ENCODE results near the gene FAM111A. TPM values are rescaled to one million over a fixed set of nuclear protein-coding genes. Genes with fewer than 3 reads are reported as not detected.

FAM111A gene
- total and polyA plus RNA-seq, 9 of the 15 experiments (the other 6 are each of a cell fraction or from before 2014, with no cell fraction given), result 14.8 to 30.6 (median 20.1) TPM

DNA sequence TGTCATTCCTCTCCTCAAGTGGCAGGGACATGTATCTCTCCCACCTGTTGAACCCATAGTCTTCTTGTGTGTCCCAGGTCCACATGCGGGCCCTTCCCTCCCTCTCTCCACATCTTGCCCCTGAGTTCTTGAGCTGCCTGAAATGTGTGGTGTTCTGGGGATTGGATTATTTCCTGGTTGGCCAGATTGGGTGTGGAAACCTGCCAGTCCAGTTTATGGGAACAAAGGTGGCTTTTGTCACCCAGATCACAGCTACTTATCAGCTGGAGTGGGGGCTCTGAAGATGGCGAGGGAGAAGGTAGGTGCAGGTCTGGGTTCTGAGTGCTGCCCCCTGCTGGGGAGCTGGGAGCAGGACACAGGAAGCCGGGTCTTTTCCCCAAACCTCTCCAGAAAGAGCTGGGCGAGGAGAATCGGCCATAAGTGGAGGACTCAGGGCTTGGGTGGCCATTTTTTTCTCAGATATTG lies 43.5 kb downstream of the FAM111A start:
- intact Hi-C loops (cut with micrococcal nuclease), result no loop called here
- ChIA-PET CTCF (ENCODE audit: low intra/inter-chr PET ratio) (interaction anchor here (1.2 kb wide), 1 partner anchor 14 kb away, joined by 4 read pairs; the partner anchor contains the start of gene DTX4), POLR2A (no interaction called here)
- H4K20me1 ChIP-seq (replicated peaks; ENCODE audit: control insufficient read depth, insufficient read depth, low read length), result no peaks in the 10 kb centered on the region
- no peaks in the 10 kb centered on the region for H3K9me3 ChIP-seq (replicated peaks; ENCODE audit: control insufficient read depth, insufficient read depth, low read depth, low read length)
- ATAC-seq (peak; percentile 96), FAIRE-seq (peak; percentile 81), DNase-seq (ENCODE audit: extremely low read depth in 1 of 4, low spot score in 3 of 4) (peak; percentile 66 to 84 (median 84))
- in situ Hi-C loops (cut with MboI), result loop anchor here (25.0 kb wide), 1 partner anchor 501 kb away; no protein-coding TSS in a partner anchor
- no peak overlapping the region for H3K9ac ChIP-seq (ENCODE audit: insufficient read depth in 1 of 2, low read depth in 2 of 2, low read length in 2 of 2)
- no peak overlapping the region for H3K4me3 ChIP-seq
- peak overlapping the region; percentile 53 for H2AFZ ChIP-seq (ENCODE audit: low read depth, low read length)
- no peak for TF ChIP-seq PHF20 (IDR thresholded peaks at IDR 0.05; ENCODE audit: partially characterized antibody)
- TF ChIP-seq YY1 (IDR thresholded peaks at IDR 0.05; ENCODE audit: borderline replicate concordance in 1 of 3, control insufficient read depth in 1 of 3, extremely low read depth in 1 of 3, insufficient read depth in 3 of 3, insufficient read length in 1 of 3, insufficient replicate concordance in 2 of 3, low read depth in 1 of 3, low read length in 2 of 3), result peak in 2 of 3 experiments; percentile 52 to 72
- no peak for TF ChIP-seq MEF2D (tag; conservative IDR thresholded peaks at IDR 0.05; ENCODE audit: low read depth)
- peak; percentile 60 for TF ChIP-seq ETV1 (tag; conservative IDR thresholded peaks at IDR 0.05; ENCODE audit: low read depth)
- TF ChIP-seq CTCF (IDR thresholded peaks at IDR 0.05 in 2 of 3, conservative IDR thresholded peaks at IDR 0.05 in 1 of 3; ENCODE audit: insufficient read depth in 2 of 3, low read depth in 1 of 3, low read length in 3 of 3), result peak; percentile 69 to 91 (median 73)
- TF ChIP-seq POLR2H (tag; IDR thresholded peaks at IDR 0.05; ENCODE audit: low read depth), result no peak
- TF ChIP-seq ZNF444 (CRISPR knock-in tag; IDR thresholded peaks at IDR 0.05), result no peak
- no peak for TF ChIP-seq GTF2A2 (tag; IDR thresholded peaks at IDR 0.05)
- TF ChIP-seq MAZ (CRISPR knock-in tag; conservative IDR thresholded peaks at IDR 0.05 in 1 of 2, IDR thresholded peaks at IDR 0.05 in 1 of 2), result peak in 1 of 2 experiments; percentile 29; a peak in 1 of 4 replicates
- no peak for TF ChIP-seq SRSF9 (IDR thresholded peaks at IDR 0.05; ENCODE audit: borderline replicate concordance, low read depth, low read length)
- peak; percentile 27; the same call in 1 of the 2 replicates for TF ChIP-seq KLF16 (IDR thresholded peaks at IDR 0.05)
- 0 out of 2 replicates have a peak, but pooled peaks have one; percentile 23 for TF ChIP-seq SMC3 (conservative IDR thresholded peaks at IDR 0.05; ENCODE audit: insufficient read depth, low read depth, low read length)
- peak; percentile 6 to 38; a peak in 2 of 4 replicates for TF ChIP-seq RAD21 (CRISPR knock-in tag; conservative IDR thresholded peaks at IDR 0.05 in 1 of 2, IDR thresholded peaks at IDR 0.05 in 1 of 2)
- TF ChIP-seq POU5F1 (IDR thresholded peaks at IDR 0.05; ENCODE audit: borderline replicate concordance, low read depth, low read length, partially characterized antibody), result no peak
- H3K9me1 ChIP-seq (ENCODE audit: control insufficient read depth, insufficient read depth, low read length), result no peaks in the 10 kb centered on the region
- H3K27me3 ChIP-seq (ENCODE audit: control insufficient read depth in 2 of 2, insufficient read depth in 2 of 2, low read length in 2 of 2), result peaks cover 2 to 43% of the 10 kb centered on the region in 2 experiments; a peak in 4 of 5 replicates
- H3K36me3 ChIP-seq (ENCODE audit: control insufficient read depth, insufficient read depth, low read length), result no peaks in the 10 kb centered on the region
- no peak overlapping the region; the same call in 1 of the 2 replicates for H3K4me2 ChIP-seq (ENCODE audit: insufficient read depth, low read length)
- H3K27ac ChIP-seq (ENCODE audit: extremely low read depth, low read depth, low read length), result no peak overlapping the region
- H3K4me1 ChIP-seq (replicated peaks in 1 of 2; ENCODE audit: control insufficient read depth in 2 of 2, insufficient read depth in 2 of 2, low read length in 2 of 2), result peaks cover 0 to 6% of the 10 kb centered on the region in 2 experiments; a peak in 1 of 5 replicates
- BruUV-seq (replicated peaks), result no TSS peak
- WGBS (ENCODE audit: insufficient coverage, low coverage, missing lambda C conversion rate), result 7% methylated on average over 5 of the region's 5 CpGs
- no peaks in the 10 kb centered on the region for H3K79me2 ChIP-seq (ENCODE audit: control insufficient read depth, insufficient read depth, low read length)
